Measurements from ENCODE around the gene CYP11A1.
"Not testable (repeated sequence)": the region's sequence is repeated elsewhere in the genome, so short reads cannot be mapped to it uniquely, and the experiment has no call there.

The CYP11A1 gene

GRCh38 chr15:74400915-74401757 is 33.7 kb upstream of the CYP11A1 start:
- in situ Hi-C loops (cut with HindIII; ENCODE audit: low sequenced_read_pairs), result no loop called here

- in situ Hi-C loops (cut with HindIII; ENCODE audit: low sequenced_read_pairs), result no loop called here
Measured at GRCh38 chr15:74400313-74400860, 32.9 kb upstream of the CYP11A1 start.

DNA sequence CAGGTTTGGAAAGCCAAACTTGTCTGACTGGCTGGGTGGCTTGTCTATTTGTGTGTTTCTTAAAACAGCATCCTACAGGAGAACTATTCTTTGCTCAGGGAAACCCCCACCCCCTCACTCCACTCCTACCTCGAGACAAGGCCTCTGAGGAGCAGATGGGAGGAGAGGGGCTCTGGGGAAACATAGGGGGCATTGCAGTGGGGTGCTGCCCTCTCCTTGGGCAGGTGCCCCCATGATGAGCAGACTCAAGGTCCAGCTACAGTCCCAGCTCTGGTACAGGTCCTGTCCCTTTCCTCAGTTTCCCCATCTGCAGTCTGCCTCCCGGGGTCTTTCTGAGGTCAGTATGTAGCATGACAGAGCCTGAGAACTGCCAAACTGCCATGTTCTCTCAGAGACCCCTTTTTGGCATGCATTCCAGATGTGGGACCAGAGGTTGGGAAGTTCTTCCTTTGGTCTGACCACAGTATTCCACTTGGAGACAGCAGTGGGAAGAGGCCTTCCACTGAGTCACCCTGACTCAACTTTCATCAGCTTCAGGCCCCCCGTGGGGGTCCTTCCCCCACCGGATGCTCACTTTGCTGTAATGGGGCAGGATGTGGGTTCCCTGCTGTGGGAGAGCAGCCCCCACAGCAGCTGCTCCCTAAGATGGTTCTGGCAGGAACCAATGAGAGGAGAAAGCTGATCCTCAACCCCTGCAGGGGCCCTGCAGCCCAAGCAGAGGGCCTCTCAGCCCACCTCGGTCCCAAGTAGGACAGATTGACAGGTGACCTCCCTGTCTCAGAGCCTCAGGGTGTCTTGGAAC is 32.3 kb upstream of the CYP11A1 start:
- in situ Hi-C loops (cut with HindIII; ENCODE audit: low sequenced_read_pairs), result no loop called here

GRCh38 chr15:74399100-74399499 is 31.7 kb upstream of the CYP11A1 start:
- in situ Hi-C loops (cut with HindIII; ENCODE audit: low sequenced_read_pairs), result no loop called here

- in situ Hi-C loops (cut with HindIII; ENCODE audit: low sequenced_read_pairs), result no loop called here
Measured at GRCh38 chr15:74398183-74398582, 30.7 kb upstream of the CYP11A1 start.

DNA sequence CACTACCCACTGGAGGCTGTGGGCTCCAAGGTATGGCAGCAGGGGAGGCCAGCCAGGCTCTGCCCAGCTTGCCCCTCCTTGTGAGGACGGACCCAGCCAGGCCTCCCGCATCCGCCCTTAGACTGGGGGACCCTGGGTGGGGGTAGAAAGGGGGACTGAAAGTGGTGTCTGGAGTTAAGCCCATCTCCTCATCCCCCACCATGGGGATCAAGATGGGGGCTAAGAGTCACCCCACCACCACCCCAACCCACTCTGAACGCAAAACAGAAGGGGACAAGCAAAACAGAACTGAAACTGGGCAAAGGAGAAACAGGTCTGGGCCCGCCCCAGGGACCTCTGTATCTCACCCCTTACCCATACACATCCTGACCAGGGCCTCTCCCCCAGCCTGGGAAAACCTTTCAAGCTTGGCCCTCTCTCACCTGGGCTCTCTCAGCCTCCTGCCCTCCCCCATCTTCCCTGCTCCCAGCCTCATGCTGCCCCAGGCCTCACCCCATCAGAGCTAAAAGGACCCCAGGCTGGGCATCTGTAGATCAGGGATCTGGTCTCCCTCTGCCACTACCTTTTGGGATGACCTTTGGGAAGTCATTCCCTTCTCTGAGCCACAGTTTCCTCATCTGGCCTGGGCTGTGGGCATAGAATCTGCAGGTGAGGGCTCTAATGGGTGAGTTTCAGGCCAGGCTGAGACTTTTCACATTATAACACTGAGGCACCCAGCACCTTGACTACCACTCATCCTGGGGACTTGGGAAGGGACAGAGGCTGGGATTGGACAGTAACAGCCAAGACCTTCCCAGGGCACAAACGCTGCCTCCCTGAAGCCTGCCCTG is 30.0 kb upstream of the CYP11A1 start:
- in situ Hi-C loops (cut with HindIII; ENCODE audit: low sequenced_read_pairs), result no loop called here

DNA sequence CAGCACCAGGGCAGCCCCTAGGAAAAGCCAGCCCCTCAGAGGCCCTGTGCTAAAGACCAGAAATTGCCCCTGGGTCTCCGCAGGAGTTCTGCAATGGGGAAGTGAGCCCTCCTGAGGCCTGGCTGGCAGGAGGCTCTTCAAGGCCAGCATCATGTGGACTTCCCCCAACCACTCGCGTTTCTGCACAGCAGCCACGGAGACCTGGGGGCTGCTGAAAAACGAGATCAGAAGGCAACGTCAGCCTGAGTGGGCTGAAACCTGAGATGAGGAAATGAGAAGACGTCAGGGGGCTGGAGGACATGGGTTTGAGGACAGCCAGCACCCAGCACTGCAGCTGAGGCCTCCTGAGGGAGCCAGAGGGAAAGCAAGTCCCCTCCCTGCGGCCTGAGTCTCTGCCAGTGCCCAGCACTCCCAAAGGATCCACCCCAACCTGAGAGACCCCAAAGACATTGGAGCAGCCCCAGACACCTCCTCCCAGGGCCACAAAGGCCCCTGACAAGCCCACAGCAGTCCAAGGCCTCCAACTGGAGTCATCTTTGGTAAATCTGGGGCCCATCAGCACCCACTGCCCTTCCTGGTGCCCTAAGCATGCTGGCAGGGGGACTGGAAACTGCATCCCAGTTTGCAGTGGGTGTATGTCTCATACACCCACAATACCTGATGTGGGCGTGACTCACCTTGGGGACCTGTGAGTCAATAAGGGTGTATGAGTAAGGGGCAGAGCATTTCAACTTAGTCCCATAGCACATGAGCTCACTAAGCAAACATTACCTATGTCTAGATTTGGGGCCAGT is 29.2 kb upstream of the CYP11A1 start:
- in situ Hi-C loops (cut with HindIII; ENCODE audit: low sequenced_read_pairs), result no loop called here

GRCh38 chr15:74396146-74396438 is 28.6 kb upstream of the CYP11A1 start:
- in situ Hi-C loops (cut with HindIII; ENCODE audit: low sequenced_read_pairs), result no loop called here

- in situ Hi-C loops (cut with HindIII; ENCODE audit: low sequenced_read_pairs), result no loop called here
Measured at GRCh38 chr15:74395319-74396145, 28.1 kb upstream of the CYP11A1 start.

DNA sequence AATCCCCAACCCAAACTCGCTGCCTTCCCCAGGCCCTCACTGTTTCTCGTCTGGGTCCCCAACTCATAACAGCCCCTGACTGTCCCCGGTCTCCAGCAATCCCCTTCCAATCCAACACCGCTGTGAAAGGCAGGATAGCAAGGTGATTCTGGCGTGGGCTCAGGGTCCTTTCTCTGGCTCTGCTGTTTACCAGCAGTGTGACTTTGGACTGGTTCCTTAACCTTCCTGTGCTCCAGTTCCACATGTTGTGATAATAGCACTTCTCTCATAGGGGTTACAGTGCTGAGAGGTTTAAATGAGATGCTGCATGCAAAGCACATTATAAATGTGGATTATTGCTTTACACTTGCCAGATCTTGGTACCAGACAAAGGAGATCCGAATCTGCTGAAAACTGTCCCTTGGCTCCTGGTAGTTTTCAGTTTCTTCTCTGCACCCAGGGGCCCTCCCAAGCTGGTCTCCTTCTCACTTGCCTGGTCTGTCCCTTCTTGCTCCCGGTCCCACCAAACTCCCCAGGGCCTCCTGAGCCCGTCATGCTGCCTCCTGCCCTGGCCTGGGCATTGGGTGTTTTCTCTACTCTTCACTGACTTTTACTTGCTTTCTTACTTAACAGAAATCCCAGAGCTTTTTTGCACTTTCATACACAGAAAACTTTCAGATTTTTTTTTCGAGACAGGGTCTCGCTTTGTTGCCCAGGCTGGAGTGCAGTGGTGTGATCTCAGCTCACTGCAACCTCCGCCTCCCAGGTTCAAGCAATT is 26.8 kb upstream of the CYP11A1 start:
- in situ Hi-C loops (cut with HindIII; ENCODE audit: low sequenced_read_pairs), result no loop called here

- in situ Hi-C loops (cut with HindIII; ENCODE audit: low sequenced_read_pairs), result no loop called here
Measured at GRCh38 chr15:74393423-74393822, 26.0 kb upstream of the CYP11A1 start.

DNA sequence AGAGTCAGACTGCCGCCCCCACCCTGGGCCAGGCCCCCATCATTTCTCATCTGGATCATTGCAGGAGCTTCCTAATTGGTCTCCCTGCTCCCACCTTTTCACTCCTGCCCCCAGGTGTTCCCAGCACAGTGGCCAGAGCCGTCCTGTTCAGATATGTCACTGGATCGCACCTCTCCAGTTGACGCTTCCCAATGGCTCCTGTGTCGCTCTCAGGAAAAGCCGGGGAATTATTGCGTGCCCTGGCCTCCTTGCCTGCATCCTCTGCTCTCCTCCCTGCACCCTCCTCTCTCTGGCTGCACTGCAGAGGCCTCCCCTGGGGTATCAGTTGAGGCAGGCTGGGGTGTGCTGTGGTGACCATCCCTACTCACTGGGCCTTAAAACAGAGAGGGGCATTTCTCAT is 25.5 kb upstream of the CYP11A1 start:
- in situ Hi-C loops (cut with HindIII; ENCODE audit: low sequenced_read_pairs), result no loop called here

- in situ Hi-C loops (cut with HindIII; ENCODE audit: low sequenced_read_pairs), result no loop called here
Measured at GRCh38 chr15:74392451-74392830, 25.0 kb upstream of the CYP11A1 start.

GRCh38 chr15:74391582-74392450 is 24.4 kb upstream of the CYP11A1 start:
- in situ Hi-C loops (cut with HindIII; ENCODE audit: low sequenced_read_pairs), result no loop called here

DNA sequence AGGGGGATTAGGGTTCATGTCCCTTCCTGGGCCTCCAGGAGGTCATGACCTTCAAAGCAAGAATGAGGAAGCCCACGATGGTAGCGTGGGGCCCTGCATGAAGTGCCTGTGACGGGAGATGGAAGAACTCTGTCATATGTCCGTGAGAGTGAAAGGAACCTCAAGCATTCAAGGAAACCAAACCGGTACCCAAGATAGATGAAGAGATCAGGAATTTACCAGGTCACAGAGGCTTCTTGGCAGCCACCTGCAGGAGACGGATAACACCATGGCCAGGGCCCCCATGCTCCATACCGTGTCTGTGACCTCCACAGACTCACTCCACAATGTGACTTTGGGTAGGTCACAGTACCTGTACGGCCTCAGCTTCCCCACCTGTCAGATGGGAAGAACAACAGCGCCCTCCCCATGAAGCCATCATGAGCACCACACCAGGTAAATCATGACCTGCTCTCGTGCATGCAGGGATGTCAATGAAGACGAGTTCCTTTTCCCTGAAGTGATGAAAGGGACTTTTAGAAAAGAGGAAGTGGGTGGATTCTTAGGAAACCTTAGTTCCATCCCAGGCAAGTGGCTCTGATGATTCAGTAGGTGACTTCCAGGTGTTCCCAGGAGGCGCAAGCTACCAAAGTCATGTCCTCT is 23.3 kb upstream of the CYP11A1 start:
- in situ Hi-C loops (cut with HindIII; ENCODE audit: low sequenced_read_pairs), result no loop called here

DNA sequence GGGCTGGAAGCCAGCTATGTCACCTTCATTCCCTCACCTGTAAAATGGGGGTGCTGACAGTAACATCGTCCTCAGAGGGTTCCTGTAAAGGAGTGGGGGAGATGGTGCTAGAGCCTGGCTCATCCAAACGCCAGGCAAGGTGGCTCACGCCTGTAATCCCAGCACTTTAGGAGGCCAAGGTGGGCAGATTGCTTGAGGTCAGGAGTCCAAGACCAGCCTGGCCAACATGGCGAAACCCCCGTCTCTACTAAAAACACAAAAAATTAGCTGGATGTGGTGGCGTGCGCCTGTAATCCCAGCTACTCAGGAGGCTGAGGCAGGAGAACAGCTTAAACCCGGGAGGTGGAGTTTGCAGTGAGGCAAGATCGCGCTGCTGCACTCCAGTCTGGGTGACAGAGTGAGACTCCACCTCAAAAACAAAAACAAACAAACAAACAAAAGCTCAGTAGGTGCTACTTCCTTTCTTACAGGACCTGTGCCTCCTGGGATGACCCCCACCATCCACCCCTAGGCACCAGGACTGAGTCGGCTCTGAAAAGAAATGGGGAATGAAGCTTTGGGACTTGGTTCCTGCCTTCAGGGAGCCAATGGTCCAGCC is 22.7 kb upstream of the CYP11A1 start:
- in situ Hi-C loops (cut with HindIII; ENCODE audit: low sequenced_read_pairs), result not testable (repeated sequence)

All from endothelial cell of hepatic sinusoid (primary cell).